Activated CD4-positive, alpha-beta T cell treated with anti-CD3 and anti-CD28 coated beads, Interleukin-2, amount 10 ng/mL, durations not matched to agents 7 days and 5 days (primary cell): ENCODE measurements around the gene ATXN7L1. TPM values are rescaled to one million over a fixed set of nuclear protein-coding genes. Genes with fewer than 3 reads are reported as not detected.

ENCODE experiments used
- CTCF ChIA-PET: fragments of 350-600 bp; sonication (Branson Sonifier 250); formaldehyde crosslinking; loops from one replicate; lab custom pipeline; 2021; ENCODE audit warnings: antibody characterized with exemption; lab: Charles Lee
- POLR2A ChIA-PET: fragments of 350-600 bp; sonication (Branson Sonifier 250); formaldehyde crosslinking; loops from one replicate; lab custom pipeline; 2021; ENCODE audit warnings: antibody characterized with exemption; lab: Charles Lee
- DNase-seq: peaks from one replicate; pipeline ENCODE4 v3.0.0-alpha.2; 2020
- H3K27ac Mint-ChIP-seq: one replicate; pipeline ENCODE4 v1.8.0; 2021; ENCODE audit warnings: mild to moderate bottlenecking, moderate library complexity, mixed read lengths
- H3K27me3 Mint-ChIP-seq: one replicate; pipeline ENCODE4 v1.8.0; 2021; ENCODE audit warnings: mixed read lengths
- H3K36me3 Mint-ChIP-seq: one replicate; pipeline ENCODE4 v1.8.0; 2021; ENCODE audit warnings: low read depth, mixed read lengths
- H3K4me1 Mint-ChIP-seq: one replicate; pipeline ENCODE4 v1.8.0; 2021; ENCODE audit warnings: mixed read lengths
- H3K4me3 Mint-ChIP-seq: one replicate; pipeline ENCODE4 v1.8.0; 2021; ENCODE audit warnings: mild to moderate bottlenecking, moderate library complexity, mixed read lengths
- H3K9me3 Mint-ChIP-seq: one replicate; pipeline ENCODE4 v1.8.0; 2021; ENCODE audit warnings: mixed read lengths
- total RNA-seq, 2 experiments: library from RNA; stranded (reverse); gene quantifications; one replicate each; pipeline ENCODE4 v1.2.3, GENCODE V29; 2021

ATXN7L1 gene
- total RNA-seq, 2 experiments from 2014 or later = 23.8 to 25.4 TPM

- Mint-ChIP-seq H3K4me3 (no peak overlapping the region), H3K9me3 (peaks cover 6% of the 10 kb centered on the region), H3K4me1 (peaks cover 12% of the 10 kb centered on the region), H3K36me3 (peaks cover 6% of the 10 kb centered on the region), H3K27ac (no peak overlapping the region), H3K27me3 (peaks cover 8% of the 10 kb centered on the region)
- ChIA-PET CTCF (interaction anchor here (0.5 kb wide), 1 partner anchor 40 kb away, joined by 3 read pairs; no protein-coding TSS in a partner anchor), POLR2A (no interaction called here)
- no peak for DNase-seq
Measured at GRCh38 chr7:105829681-105830322, 46.6 kb downstream of the ATXN7L1 start.

DNA sequence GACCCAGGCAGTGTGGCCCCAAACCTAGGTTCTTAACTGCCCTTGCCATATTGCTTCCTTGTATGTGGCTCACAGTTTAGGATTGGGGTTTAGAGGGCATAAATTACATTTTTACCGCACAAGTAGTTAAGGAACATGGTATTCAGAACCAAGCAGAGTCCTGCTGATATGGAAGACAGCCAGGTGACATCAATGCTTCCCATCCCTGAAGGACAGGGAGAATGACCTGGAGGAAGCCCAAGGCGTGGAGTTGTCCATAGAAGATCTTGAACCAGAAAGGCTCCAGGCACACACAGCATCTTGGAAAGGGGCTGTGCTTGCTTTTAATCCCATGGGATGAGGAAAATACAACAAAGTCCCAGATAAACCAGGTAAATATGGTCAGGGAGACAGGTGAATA, 48.3 kb downstream of the ATXN7L1 start:
- H3K27ac Mint-ChIP-seq = no peak overlapping the region
- H3K4me3 Mint-ChIP-seq = no peak overlapping the region
- peaks cover 15% of the 10 kb centered on the region for H3K4me1 Mint-ChIP-seq
- H3K9me3 Mint-ChIP-seq = peaks cover 15% of the 10 kb centered on the region
- ChIA-PET CTCF (interaction anchor here (0.6 kb wide), 1 partner anchor 19 kb away, joined by 3 read pairs; no protein-coding TSS in a partner anchor), POLR2A (no interaction called here)
- H3K36me3 Mint-ChIP-seq = peaks cover 15% of the 10 kb centered on the region
- H3K27me3 Mint-ChIP-seq = peaks cover 10% of the 10 kb centered on the region
- no peak for DNase-seq

GRCh38 chr7:105827151-105827875, 49.1 kb downstream of the ATXN7L1 start:
- Mint-ChIP-seq H3K36me3 (peaks cover 15% of the 10 kb centered on the region), H3K4me1 (peaks cover 8% of the 10 kb centered on the region), H3K27me3 (peaks cover 10% of the 10 kb centered on the region), H3K4me3 (no peak overlapping the region), H3K9me3 (peaks cover 15% of the 10 kb centered on the region), H3K27ac (no peak overlapping the region)
- DNase-seq = no peak
- ChIA-PET POLR2A (no interaction called here), CTCF (interaction anchor here (0.6 kb wide), 1 partner anchor 18 kb away, joined by 3 read pairs; no protein-coding TSS in a partner anchor)

DNA sequence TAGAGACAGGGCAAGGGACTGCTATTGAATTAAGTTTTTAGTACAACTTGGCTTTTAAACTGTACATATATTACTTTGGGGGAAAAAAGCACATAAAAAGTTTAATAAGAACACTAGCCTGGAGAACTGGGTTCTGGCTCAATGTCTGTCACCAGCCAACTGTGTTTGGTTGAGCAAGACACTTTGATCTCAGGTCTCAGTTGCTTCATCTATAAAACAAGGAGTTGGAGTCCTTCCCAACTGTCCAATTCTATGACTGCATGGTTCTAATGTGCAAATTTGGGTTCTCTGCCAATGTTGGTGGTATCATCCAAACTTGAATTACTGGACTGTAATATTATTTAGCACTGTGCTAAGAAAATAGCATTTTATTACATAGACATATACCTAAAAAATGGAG, 50.3 kb downstream of the ATXN7L1 start:
- ChIA-PET POLR2A (no interaction called here), CTCF (interaction anchor here (0.6 kb wide), 1 partner anchor 12 kb away, joined by 3 read pairs; no protein-coding TSS in a partner anchor)
- H3K4me1 Mint-ChIP-seq = peaks cover 14% of the 10 kb centered on the region
- peaks cover 15% of the 10 kb centered on the region for H3K36me3 Mint-ChIP-seq
- H3K27me3 Mint-ChIP-seq = peaks cover 10% of the 10 kb centered on the region
- H3K27ac Mint-ChIP-seq = no peak overlapping the region
- no peak overlapping the region for H3K4me3 Mint-ChIP-seq
- peaks cover 15% of the 10 kb centered on the region for H3K9me3 Mint-ChIP-seq
- DNase-seq = no peak

- Mint-ChIP-seq H3K36me3 (peaks cover 15% of the 10 kb centered on the region), H3K27ac (no peak overlapping the region), H3K4me1 (peaks cover 15% of the 10 kb centered on the region), H3K4me3 (no peak overlapping the region), H3K9me3 (peaks cover 15% of the 10 kb centered on the region), H3K27me3 (peaks cover 10% of the 10 kb centered on the region)
- ChIA-PET CTCF (interaction anchor here (0.6 kb wide), 1 partner anchor 11 kb away, joined by 3 read pairs; no protein-coding TSS in a partner anchor), POLR2A (no interaction called here)
- DNase-seq = no peak
Measured at GRCh38 chr7:105825371-105825770, 51.0 kb downstream of the ATXN7L1 start.

GRCh38 chr7:105822806-105823205, 53.6 kb downstream of the ATXN7L1 start:
- ChIA-PET CTCF (interaction anchor here (0.9 to 1.7 kb wide), 8 partner anchors 9 to 52 kb away, joined by 3 to 5 read pairs (median 4); no protein-coding TSS in a partner anchor), POLR2A (no interaction called here)
- Mint-ChIP-seq H3K4me1 (peaks cover 15% of the 10 kb centered on the region), H3K27ac (no peak overlapping the region), H3K36me3 (peaks cover 15% of the 10 kb centered on the region), H3K4me3 (no peak overlapping the region), H3K9me3 (peaks cover 18% of the 10 kb centered on the region), H3K27me3 (peaks cover 10% of the 10 kb centered on the region)
- no peak for DNase-seq

GRCh38 chr7:105821527-105821926, 54.9 kb downstream of the ATXN7L1 start:
- H3K9me3 Mint-ChIP-seq = peaks cover 18% of the 10 kb centered on the region
- ChIA-PET POLR2A (no interaction called here), CTCF (interaction anchor here (1.6 to 1.7 kb wide), 2 partner anchors 9 to 15 kb away, joined by 5 read pairs; no protein-coding TSS in a partner anchor)
- peaks cover 8% of the 10 kb centered on the region for H3K27me3 Mint-ChIP-seq
- DNase-seq = no peak
- H3K4me3 Mint-ChIP-seq = no peak overlapping the region
- peaks cover 12% of the 10 kb centered on the region for H3K36me3 Mint-ChIP-seq
- H3K27ac Mint-ChIP-seq = no peak overlapping the region
- peaks cover 24% of the 10 kb centered on the region for H3K4me1 Mint-ChIP-seq

- ChIA-PET POLR2A (no interaction called here), CTCF (interaction anchor here (1.1 to 1.3 kb wide), 2 partner anchors 15 to 76 kb away, joined by 4 to 5 read pairs; no protein-coding TSS in a partner anchor)
- H3K9me3 Mint-ChIP-seq = peaks cover 18% of the 10 kb centered on the region
- H3K4me3 Mint-ChIP-seq = no peak overlapping the region
- peaks cover 10% of the 10 kb centered on the region for H3K36me3 Mint-ChIP-seq
- peaks cover 9% of the 10 kb centered on the region for H3K27me3 Mint-ChIP-seq
- H3K27ac Mint-ChIP-seq = no peak overlapping the region
- no peak for DNase-seq
- peaks cover 28% of the 10 kb centered on the region for H3K4me1 Mint-ChIP-seq
Measured at GRCh38 chr7:105820363-105821066, 55.9 kb downstream of the ATXN7L1 start.

- H3K4me1 Mint-ChIP-seq = peaks cover 32% of the 10 kb centered on the region
- no peak overlapping the region for H3K27ac Mint-ChIP-seq
- peaks cover 12% of the 10 kb centered on the region for H3K9me3 Mint-ChIP-seq
- H3K4me3 Mint-ChIP-seq = no peak overlapping the region
- no peak for DNase-seq
- ChIA-PET CTCF (interaction anchor here (1.1 to 1.4 kb wide), 3 partner anchors 14 to 77 kb away, joined by 3 to 5 read pairs (median 4); no protein-coding TSS in a partner anchor), POLR2A (no interaction called here)
- H3K27me3 Mint-ChIP-seq = peaks cover 15% of the 10 kb centered on the region
- peaks cover 10% of the 10 kb centered on the region for H3K36me3 Mint-ChIP-seq
Measured at GRCh38 chr7:105819559-105819958, 56.8 kb downstream of the ATXN7L1 start.

DNA sequence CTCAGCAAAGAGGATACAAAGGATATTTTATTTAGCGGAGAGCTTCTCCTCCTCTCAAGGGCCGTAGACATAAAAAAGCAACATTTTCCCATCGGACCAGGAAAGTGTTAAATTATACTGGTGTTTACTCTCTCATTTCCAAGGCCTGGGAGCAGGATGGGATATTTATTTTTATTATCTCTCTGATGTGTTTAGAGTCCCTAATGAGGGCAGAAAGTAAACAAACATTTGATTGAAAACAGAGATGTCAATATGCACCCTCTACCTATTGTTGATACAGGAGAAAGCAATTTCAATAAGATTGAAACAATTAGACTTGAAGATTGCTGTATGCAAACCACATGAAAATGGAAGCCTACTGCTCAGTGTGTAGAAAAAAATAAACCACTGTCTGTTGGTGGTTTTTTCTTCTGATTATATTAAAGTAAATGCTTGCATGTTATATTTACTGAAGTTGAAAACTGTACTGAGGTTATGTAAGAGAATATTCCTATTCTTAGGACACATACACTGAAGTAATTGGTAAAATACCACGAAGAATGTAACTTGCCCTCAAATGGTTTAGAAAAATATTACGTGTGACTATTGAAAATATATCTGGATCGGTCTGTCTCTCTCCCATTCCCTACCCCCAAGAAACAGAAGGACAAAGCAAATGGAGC, 59.3 kb downstream of the ATXN7L1 start:
- Mint-ChIP-seq H3K27me3 (peaks cover 16% of the 10 kb centered on the region), H3K4me1 (peaks cover 34% of the 10 kb centered on the region), H3K36me3 (peaks cover 2% of the 10 kb centered on the region), H3K4me3 (no peak overlapping the region), H3K9me3 (peaks cover 3% of the 10 kb centered on the region), H3K27ac (no peak overlapping the region)
- DNase-seq = no peak
- ChIA-PET POLR2A (no interaction called here), CTCF (interaction anchor here (1.1 to 2.5 kb wide), 3 partner anchors 10 to 14 kb away, joined by 3 to 7 read pairs (median 3); no protein-coding TSS in a partner anchor)

- ChIA-PET POLR2A (no interaction called here), CTCF (interaction anchor here (1.1 to 2.5 kb wide), 4 partner anchors 10 to 19 kb away, joined by 3 to 7 read pairs (median 4); no protein-coding TSS in a partner anchor)
Measured at GRCh38 chr7:105816266-105816843, 60.0 kb downstream of the ATXN7L1 start.

More at GRCh38 chr7:105816266-105816843, 60.0 kb downstream of the ATXN7L1 start:
- Mint-ChIP-seq H3K4me1 (peaks cover 32% of the 10 kb centered on the region), H3K4me3 (no peak overlapping the region), H3K9me3 (peaks cover 3% of the 10 kb centered on the region), H3K27me3 (peaks cover 16% of the 10 kb centered on the region), H3K27ac (no peak overlapping the region), H3K36me3 (peaks cover 2% of the 10 kb centered on the region)
- no peak for DNase-seq
